Activated naive CD8-positive, alpha-beta T cell treated with anti-CD3 and anti-CD28 coated beads for 36 hours (primary cell): Measurements from ENCODE around the gene FLNA. TPM values are rescaled to one million over a fixed set of nuclear protein-coding genes. Genes with fewer than 3 reads are reported as not detected.
A peak's percentile ranks its signal among the peaks of the same experiment; 100 is the strongest.
"Not testable (repeated sequence)": the region's sequence is repeated elsewhere in the genome, so short reads cannot be mapped to it uniquely, and the experiment has no call there.

Experiments used
- DNase-seq: peaks from one replicate; pipeline ENCODE4 v3.0.0; 2021
- H3K27ac Mint-ChIP-seq: one replicate; pipeline ENCODE4 v1.8.0; 2022; ENCODE audit warnings: mild to moderate bottlenecking, moderate library complexity, mixed read lengths
- H3K27me3 Mint-ChIP-seq: one replicate; pipeline ENCODE4 v1.8.0; 2022; ENCODE audit warnings: mild to moderate bottlenecking, mixed read lengths
- H3K36me3 Mint-ChIP-seq: one replicate; pipeline ENCODE4 v1.8.0; 2021; ENCODE audit warnings: mild to moderate bottlenecking, mixed read lengths
- H3K4me1 Mint-ChIP-seq: one replicate; pipeline ENCODE4 v1.8.0; 2021; ENCODE audit warnings: mixed read lengths
- H3K4me3 Mint-ChIP-seq: one replicate; pipeline ENCODE4 v1.8.0; 2022; ENCODE audit warnings: mild to moderate bottlenecking, moderate library complexity, mixed read lengths
- H3K9me3 Mint-ChIP-seq: one replicate; pipeline ENCODE4 v1.8.0; 2022; ENCODE audit warnings: mixed read lengths
- total RNA-seq, 2 experiments: library from RNA; stranded (reverse); gene quantifications; one replicate each; pipeline ENCODE4 v1.2.3, GENCODE V29; 2021

FLNA gene
- total RNA-seq, 2 experiments from 2014 or later = 694 to 696 TPM

DNA sequence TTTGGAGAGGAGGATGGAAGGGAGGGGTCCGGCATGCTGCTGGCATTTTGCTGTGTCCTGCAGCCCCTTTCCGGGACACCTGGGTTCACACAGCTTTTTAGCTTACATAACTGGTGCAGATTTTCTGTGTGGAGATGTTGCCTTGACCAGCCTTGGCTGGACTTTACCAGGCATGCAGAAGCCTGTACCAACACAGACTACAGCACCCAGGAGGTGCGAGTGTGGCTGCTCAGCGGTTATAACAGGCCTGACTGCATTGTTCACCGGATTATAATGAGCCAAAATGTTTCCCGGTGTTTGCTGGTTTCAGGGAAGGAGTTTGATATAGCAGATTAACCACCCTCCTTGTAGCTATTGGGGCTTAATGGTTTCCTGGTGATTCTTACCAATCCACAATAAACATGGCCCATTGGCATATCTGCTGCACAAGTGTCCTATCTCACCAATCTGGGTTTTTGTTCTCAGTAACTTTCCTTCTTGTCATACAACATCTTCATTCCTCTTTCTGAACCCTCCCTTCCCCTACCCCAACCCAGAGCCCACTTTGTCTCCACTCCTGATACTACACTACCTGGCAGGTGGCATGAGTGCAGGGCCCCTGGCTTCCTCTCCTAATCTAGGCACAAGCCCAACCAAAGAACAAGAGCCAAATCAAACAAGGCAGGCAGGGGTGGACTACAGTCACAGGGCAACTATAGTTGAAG lies 27.6 kb upstream of the FLNA start:
- peaks cover 17% of the 10 kb centered on the region for H3K27me3 Mint-ChIP-seq
- peak overlapping the region; percentile 63 for H3K27ac Mint-ChIP-seq
- H3K4me1 Mint-ChIP-seq = peaks cover 18% of the 10 kb centered on the region
- H3K9me3 Mint-ChIP-seq = no peaks in the 10 kb centered on the region
- peaks cover 30% of the 10 kb centered on the region for H3K36me3 Mint-ChIP-seq
- H3K4me3 Mint-ChIP-seq = no peak overlapping the region
- DNase-seq = no peak

- Mint-ChIP-seq H3K4me3 (peak overlapping the region; percentile 97), H3K27me3 (peaks cover 17% of the 10 kb centered on the region), H3K9me3 (no peaks in the 10 kb centered on the region), H3K36me3 (peaks cover 30% of the 10 kb centered on the region), H3K27ac (peak overlapping the region; percentile 83), H3K4me1 (peaks cover 18% of the 10 kb centered on the region)
- no peak for DNase-seq
Measured at GRCh38 chrX:154401045-154401799, 26.8 kb upstream of the FLNA start.

DNA sequence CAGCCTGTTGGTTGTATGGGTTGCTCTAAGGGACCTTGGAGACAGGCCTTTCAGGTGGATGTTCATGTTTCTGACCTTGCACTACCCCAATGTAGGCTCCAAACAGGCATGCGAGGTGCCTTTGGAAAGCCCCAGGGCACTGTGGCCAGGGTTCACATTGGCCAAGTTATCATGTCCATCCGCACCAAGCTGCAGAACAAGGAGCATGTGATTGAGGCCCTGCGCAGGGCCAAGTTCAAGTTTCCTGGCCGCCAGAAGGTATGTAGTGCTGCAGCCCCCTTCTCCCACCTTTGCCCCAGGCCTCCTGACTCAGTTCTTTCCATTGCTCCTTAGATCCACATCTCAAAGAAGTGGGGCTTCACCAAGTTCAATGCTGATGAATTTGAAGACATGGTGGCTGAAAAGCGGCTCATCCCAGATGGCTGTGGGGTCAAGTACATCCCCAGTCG lies 26.0 kb upstream of the FLNA start:
- Mint-ChIP-seq H3K27me3 (peaks cover 17% of the 10 kb centered on the region), H3K27ac (peak overlapping the region; percentile 99), H3K4me1 (peaks cover 18% of the 10 kb centered on the region), H3K4me3 (peak overlapping the region; percentile 97), H3K36me3 (peaks cover 30% of the 10 kb centered on the region)
- not testable (repeated sequence) for DNase-seq, H3K9me3 Mint-ChIP-seq

GRCh38 chrX:154399527-154400368 lies 25.3 kb upstream of the FLNA start:
- H3K9me3 Mint-ChIP-seq = no peaks in the 10 kb centered on the region
- H3K27me3 Mint-ChIP-seq = peaks cover 17% of the 10 kb centered on the region
- no peak for DNase-seq
- H3K27ac Mint-ChIP-seq = peak overlapping the region; percentile 99
- H3K36me3 Mint-ChIP-seq = peaks cover 30% of the 10 kb centered on the region
- peaks cover 18% of the 10 kb centered on the region for H3K4me1 Mint-ChIP-seq
- peak overlapping the region; percentile 97 for H3K4me3 Mint-ChIP-seq

DNA sequence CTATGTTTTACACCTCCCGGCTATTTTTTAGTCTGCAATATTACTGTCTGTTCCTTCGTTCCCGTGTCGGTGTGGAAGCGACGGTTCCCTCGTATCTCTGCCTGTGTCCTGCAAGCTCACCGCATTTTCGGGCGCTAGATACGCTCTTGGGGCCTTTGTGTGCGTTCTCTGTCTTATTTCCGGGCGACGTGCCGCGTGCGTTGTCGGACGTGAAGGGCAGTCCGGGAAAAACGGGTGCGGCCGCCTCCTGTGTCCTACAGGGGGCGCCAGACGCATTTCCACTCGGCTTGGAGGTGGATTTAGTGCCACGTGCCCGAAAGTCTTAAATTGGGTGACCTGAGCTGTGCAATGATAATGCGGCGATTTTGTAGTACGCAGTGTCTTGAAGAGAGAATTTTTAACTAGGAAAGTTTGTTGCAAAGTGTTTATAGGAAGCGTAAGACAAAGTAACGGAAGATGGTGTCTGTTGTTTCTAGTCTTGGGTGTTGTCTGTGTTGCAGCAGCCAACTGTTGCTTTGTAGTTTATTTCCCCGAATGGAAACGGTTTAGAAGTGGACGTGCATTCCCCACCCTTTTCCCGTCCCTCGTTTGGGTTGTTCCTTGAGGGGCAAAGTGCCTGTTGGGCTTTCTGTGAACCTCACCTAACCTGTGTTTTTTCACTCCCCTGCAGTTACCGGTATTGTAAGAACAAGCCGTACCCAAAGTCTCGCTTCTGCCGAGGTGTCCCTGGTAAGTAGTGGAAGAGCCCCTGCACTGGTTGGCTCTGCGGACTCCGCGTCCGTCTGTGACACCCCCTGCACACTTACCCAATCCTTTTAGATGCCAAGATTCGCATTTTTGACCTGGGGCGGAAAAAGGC lies 24.5 kb upstream of the FLNA start:
- peak; percentile 73 for DNase-seq
- Mint-ChIP-seq H3K4me1 (peaks cover 18% of the 10 kb centered on the region), H3K4me3 (peak overlapping the region; percentile 97), H3K9me3 (no peaks in the 10 kb centered on the region), H3K36me3 (peaks cover 30% of the 10 kb centered on the region), H3K27ac (peak overlapping the region; percentile 99), H3K27me3 (peaks cover 17% of the 10 kb centered on the region)

DNA sequence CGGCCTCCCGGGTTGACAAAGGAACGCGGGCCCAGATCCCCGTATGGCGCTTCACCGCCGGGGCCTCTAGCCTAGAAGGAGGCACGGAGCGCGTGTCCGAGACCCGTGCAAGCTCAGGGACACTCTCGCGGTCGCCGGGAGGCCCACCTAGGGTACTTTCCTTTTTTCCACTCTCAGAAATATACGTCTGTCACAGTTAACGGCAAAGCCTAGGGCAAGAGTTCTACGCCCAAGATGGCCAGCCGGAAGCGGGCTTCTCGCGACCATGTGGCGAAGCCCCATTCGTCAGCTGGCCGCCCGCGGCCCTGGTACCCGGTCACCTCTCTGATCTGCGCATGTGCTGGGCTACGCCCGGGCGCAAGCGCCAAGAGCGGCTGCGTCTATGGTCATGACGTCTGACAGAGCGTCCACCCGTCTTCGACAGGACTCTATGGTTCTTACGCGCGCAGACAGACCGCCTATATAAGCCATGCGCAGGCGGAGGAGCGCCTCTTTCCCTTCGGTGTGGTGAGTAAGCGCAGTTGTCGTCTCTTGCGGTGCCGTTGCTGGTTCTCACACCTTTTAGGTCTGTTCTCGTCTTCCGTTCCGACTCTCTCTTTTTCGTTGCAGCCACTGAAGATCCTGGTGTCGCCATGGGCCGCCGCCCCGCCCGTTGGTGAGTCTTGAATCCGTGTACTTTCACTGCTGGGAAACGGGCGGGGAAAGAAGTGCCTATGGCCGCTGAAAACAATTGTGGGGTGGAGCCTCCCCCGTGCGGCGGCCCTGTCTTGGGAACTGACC lies 23.6 kb upstream of the FLNA start, which contains the start of gene RPL10:
Gene RPL10, plus strand, starts transcription at position 490 of the 780 bp plus-strand sequence. Its CDS starts 143 bp downstream, at position 633.
- peaks cover 18% of the 10 kb centered on the region for H3K4me1 Mint-ChIP-seq
- H3K36me3 Mint-ChIP-seq = peaks cover 30% of the 10 kb centered on the region
- no peaks in the 10 kb centered on the region for H3K9me3 Mint-ChIP-seq

GRCh38 chrX:154396973-154397887 lies 22.8 kb upstream of the FLNA start:
- no peaks in the 10 kb centered on the region for H3K9me3 Mint-ChIP-seq
- H3K4me3 Mint-ChIP-seq = peak overlapping the region; percentile 97
- DNase-seq = peak; percentile 74
- H3K36me3 Mint-ChIP-seq = peaks cover 30% of the 10 kb centered on the region
- H3K27ac Mint-ChIP-seq = peak overlapping the region; percentile 99
- peaks cover 18% of the 10 kb centered on the region for H3K4me1 Mint-ChIP-seq
- H3K27me3 Mint-ChIP-seq = peaks cover 17% of the 10 kb centered on the region

More for the DNA sequence above, 23.6 kb upstream of the FLNA start, which contains the start of gene RPL10:
- Mint-ChIP-seq H3K4me3 (peak within 1 kb of the TSS; percentile 97), H3K27ac (peak within 1 kb of the TSS; percentile 99), H3K27me3 (peaks cover 17% of the 10 kb centered on the region)
- DNase-seq = peak; percentile 93

GRCh38 chrX:154396363-154396762 lies 21.9 kb upstream of the FLNA start:
- peaks cover 17% of the 10 kb centered on the region for H3K27me3 Mint-ChIP-seq
- H3K9me3 Mint-ChIP-seq, H3K27ac Mint-ChIP-seq, DNase-seq: not testable (repeated sequence)
- peaks cover 18% of the 10 kb centered on the region for H3K4me1 Mint-ChIP-seq
- H3K36me3 Mint-ChIP-seq = peaks cover 30% of the 10 kb centered on the region
- H3K4me3 Mint-ChIP-seq = peak overlapping the region; percentile 97

DNA sequence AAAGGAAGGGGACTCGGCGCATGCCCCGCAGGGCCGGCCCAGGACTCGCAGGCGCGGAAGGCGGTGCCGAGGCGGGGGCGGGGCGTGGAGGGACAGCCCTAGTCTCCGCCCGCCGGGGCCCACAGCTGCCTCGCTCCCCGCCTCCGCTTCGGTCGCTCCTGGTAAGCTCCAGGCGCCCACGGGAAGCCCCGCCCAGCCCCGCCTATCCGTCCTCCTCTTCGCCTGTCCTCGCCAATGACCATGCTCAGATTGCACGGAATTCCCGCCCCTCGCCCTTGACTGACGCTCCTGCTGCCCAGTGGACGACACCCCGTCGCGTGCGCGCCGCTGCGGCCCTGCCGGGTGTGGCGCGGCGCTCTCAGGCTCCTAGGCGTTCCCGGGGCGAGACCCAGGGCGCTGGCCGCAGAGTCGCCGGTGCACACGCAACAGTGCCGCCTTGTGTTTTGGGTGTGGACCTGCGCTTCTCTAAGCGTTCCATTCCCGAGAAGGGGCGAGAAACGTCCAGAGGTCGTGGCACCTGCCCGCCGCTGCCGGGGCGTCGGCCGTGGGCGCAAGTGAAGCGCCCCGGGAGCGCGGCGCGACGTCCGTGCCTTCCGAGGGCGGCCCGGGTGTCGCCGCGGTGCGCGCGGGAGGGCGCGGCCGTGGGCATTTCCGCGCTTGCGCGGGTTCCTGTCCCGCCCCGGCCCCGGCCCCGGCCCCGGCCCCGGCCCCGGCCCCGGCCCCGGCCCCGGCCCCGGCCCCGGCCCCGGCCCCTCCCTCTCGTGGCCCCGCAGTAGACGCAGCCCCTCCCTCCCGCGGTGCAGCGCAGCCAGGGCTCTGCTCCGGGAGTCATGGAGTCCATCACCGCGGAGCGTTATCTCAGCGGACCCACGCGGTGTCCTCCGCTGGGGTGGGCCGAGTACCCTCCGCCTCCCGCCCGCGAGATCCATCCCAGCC lies 15.6 kb upstream of the FLNA start:
- not testable (repeated sequence) for H3K9me3 Mint-ChIP-seq, H3K36me3 Mint-ChIP-seq, DNase-seq, H3K27ac Mint-ChIP-seq, H3K4me3 Mint-ChIP-seq, H3K27me3 Mint-ChIP-seq, H3K4me1 Mint-ChIP-seq

- not testable (repeated sequence) for H3K4me1 Mint-ChIP-seq, DNase-seq, H3K4me3 Mint-ChIP-seq, H3K36me3 Mint-ChIP-seq, H3K27ac Mint-ChIP-seq, H3K9me3 Mint-ChIP-seq, H3K27me3 Mint-ChIP-seq
Measured at GRCh38 chrX:154388649-154389048, 14.2 kb upstream of the FLNA start.

DNA sequence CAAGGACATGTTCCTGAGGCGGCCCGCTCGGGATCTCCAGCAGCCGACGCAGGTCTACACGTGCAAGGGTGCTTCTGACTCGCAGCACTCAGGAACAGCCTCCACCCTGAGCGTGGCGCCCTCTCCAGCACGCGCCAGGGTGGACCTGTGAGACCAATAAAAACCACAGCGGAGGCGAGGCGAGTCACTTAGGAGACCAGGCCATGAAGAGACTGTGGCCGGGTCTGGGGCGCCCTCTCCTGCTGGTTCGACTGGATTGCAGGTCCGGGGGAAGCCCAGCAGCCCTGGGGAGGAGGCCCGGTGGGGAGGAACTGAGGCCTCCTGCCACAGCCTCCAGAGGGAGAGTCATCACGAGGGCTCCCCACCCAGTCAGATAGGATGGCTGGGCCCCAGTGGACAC lies 13.7 kb upstream of the FLNA start:
- not testable (repeated sequence) for H3K9me3 Mint-ChIP-seq, H3K27ac Mint-ChIP-seq, H3K27me3 Mint-ChIP-seq, H3K4me3 Mint-ChIP-seq, H3K36me3 Mint-ChIP-seq, DNase-seq, H3K4me1 Mint-ChIP-seq
